IMR-90 (cell line): Measurements from ENCODE around the gene NAPG. TPM values are rescaled to one million over a fixed set of nuclear protein-coding genes. Genes with fewer than 3 reads are reported as not detected.
A peak's percentile ranks its signal among the peaks of the same experiment; 100 is the strongest.

Experiments
- ATAC-seq: fragments of 200-7000 bp; cut with Tn5 transposase; 2 replicates; pipeline ENCODE4 v1.9.1; 2020; ENCODE audit warnings: low read depth, mild to moderate bottlenecking, moderate library complexity
- BruUV-seq: library from RNA; stranded (reverse); fragments of 400-500 nt; replicated peaks from 2 replicates; lab custom pipeline; 2021; lab: Mats Ljungman, UMichigan
- CTCF ChIA-PET: fragments of 300-600 bp; formaldehyde crosslinking; extraction: SDS; loops from one replicate; lab custom pipeline; 2021; ENCODE audit warnings: antibody characterized with exemption; lab: Yijun Ruan, JAX
- POLR2A ChIA-PET: fragments of 300-600 bp; sonication (Branson Sonifier 250); formaldehyde crosslinking; loops from one replicate; lab custom pipeline; 2022; ENCODE audit warnings: antibody characterized with exemption; ENCODE audit not compliant: unreplicated experiment; lab: Charles Lee
- DNase-seq: peaks from one replicate; pipeline ENCODE4 v3.0.0; 2013
- H2AFZ ChIP-seq: replicated peaks from 2 replicates; pipeline ENCODE3; 2013; ENCODE audit warnings: low read length, mild to moderate bottlenecking; ENCODE audit not compliant: poor library complexity
- H2AK5ac ChIP-seq: 2 replicates; pipeline ENCODE4 v1.6.1; 2013; ENCODE audit warnings: low read depth, low read length, inconsistent platforms
- H2AK9ac ChIP-seq: replicated peaks from 2 replicates; pipeline ENCODE3; 2013; ENCODE audit warnings: mild to moderate bottlenecking, low read depth, low read length, moderate library complexity; ENCODE audit not compliant: poor library complexity
- H2BK120ac ChIP-seq: 2 replicates; pipeline ENCODE4 v1.6.1; 2013; ENCODE audit warnings: low read depth, low read length, inconsistent platforms
- H2BK15ac ChIP-seq: 3 replicates; pipeline ENCODE4 v1.6.1; 2013; ENCODE audit warnings: low read depth, low read length, inconsistent platforms
- H2BK20ac ChIP-seq: 2 replicates; pipeline ENCODE4 v1.6.1; 2013; ENCODE audit warnings: low read depth, mild to moderate bottlenecking, inconsistent platforms, low read length, moderate library complexity
- H2BK5ac ChIP-seq: 2 replicates; pipeline ENCODE4 v1.6.1; 2013; ENCODE audit warnings: mild to moderate bottlenecking, low read depth, low read length, inconsistent platforms; ENCODE audit not compliant: poor library complexity, severe bottlenecking
- H3K14ac ChIP-seq: replicated peaks from 2 replicates; pipeline ENCODE4 v1.6.1; 2013; ENCODE audit warnings: low read depth, low read length, inconsistent platforms
- H3K18ac ChIP-seq: 2 replicates; pipeline ENCODE4 v1.6.1; 2013; ENCODE audit warnings: low read depth, low read length, control low read depth
- H3K23ac ChIP-seq: 2 replicates; pipeline ENCODE4 v1.6.1; 2013; ENCODE audit warnings: low read depth, low read length, inconsistent platforms
- H3K27ac ChIP-seq: 2 replicates; pipeline ENCODE4 v1.5.1; 2013; ENCODE audit warnings: mild to moderate bottlenecking, control low read depth, low read length; ENCODE audit not compliant: insufficient read depth
- H3K27me3 ChIP-seq: 2 replicates; pipeline ENCODE4 v1.6.1; 2013; ENCODE audit warnings: low read length; ENCODE audit not compliant: control insufficient read depth, insufficient read depth
- H3K36me3 ChIP-seq: 2 replicates; pipeline ENCODE4 v1.6.1; 2013; ENCODE audit warnings: low read length, mixed read lengths; ENCODE audit not compliant: control insufficient read depth, insufficient read depth
- H3K4ac ChIP-seq: 2 replicates; pipeline ENCODE4 v1.6.1; 2013; ENCODE audit warnings: low read depth, low read length, inconsistent platforms
- H3K4me1 ChIP-seq: 2 replicates; pipeline ENCODE4 v1.6.1; 2013; ENCODE audit warnings: low read length, mixed read lengths; ENCODE audit not compliant: control insufficient read depth, insufficient read depth
- H3K4me2 ChIP-seq: 2 replicates; pipeline ENCODE4 v1.6.1; 2013; ENCODE audit warnings: low read depth, mild to moderate bottlenecking, control low read depth, low read length, moderate library complexity
- H3K4me3 ChIP-seq: 2 replicates; pipeline ENCODE4 v1.5.1; 2013; ENCODE audit warnings: low read depth, mild to moderate bottlenecking, control low read depth, low read length, moderate library complexity; ENCODE audit not compliant: insufficient read depth
- H3K56ac ChIP-seq: 2 replicates; pipeline ENCODE4 v1.6.1; 2013; ENCODE audit warnings: low read length, inconsistent platforms; ENCODE audit not compliant: insufficient read depth; ENCODE audit errors: extremely low read depth
- H3K79me1 ChIP-seq, 2 experiments: 2 replicates each; pipeline ENCODE4 v1.6.1; 2013; ENCODE audit warnings: low read length in 2 of 2, inconsistent platforms in 1 of 2, low read depth in 1 of 2
- H3K9ac ChIP-seq: 2 replicates; pipeline ENCODE4 v1.6.1; 2013; ENCODE audit warnings: low read depth, low read length, control low read depth
- H3K9me1 ChIP-seq: 2 replicates; pipeline ENCODE4 v1.6.1; 2013; ENCODE audit warnings: low read length, inconsistent platforms; ENCODE audit not compliant: insufficient read depth
- H3K9me3 ChIP-seq: 2 replicates; pipeline ENCODE4 v1.6.1; 2013; ENCODE audit warnings: low read length; ENCODE audit not compliant: control insufficient read depth, insufficient read depth
- H4K20me1 ChIP-seq: 2 replicates; pipeline ENCODE4 v1.6.1; 2013; ENCODE audit warnings: low read length, inconsistent platforms; ENCODE audit not compliant: insufficient read depth
- H4K5ac ChIP-seq: 2 replicates; pipeline ENCODE4 v1.6.1; 2013; ENCODE audit warnings: mild to moderate bottlenecking, low read depth, low read length, control low read depth
- H4K8ac ChIP-seq, 2 experiments: 2 replicates each; pipeline ENCODE4 v1.6.1; 2013; ENCODE audit warnings: low read depth in 2 of 2, low read length in 2 of 2, control low read depth in 1 of 2, inconsistent platforms in 1 of 2
- H4K91ac ChIP-seq: 2 replicates; pipeline ENCODE4 v1.6.1; 2013; ENCODE audit warnings: low read depth, low read length, inconsistent platforms; ENCODE audit not compliant: insufficient read depth
- BHLHE40 ChIP-seq: fragments of 150-350 bp; IDR thresholded peaks from 2 replicates; pipeline ENCODE4 v1.6.1; 2016; ENCODE audit warnings: mild to moderate bottlenecking, low read depth, low read length
- CHD1 ChIP-seq: IDR thresholded peaks from 2 replicates; pipeline ENCODE4 v1.6.1; 2012; ENCODE audit warnings: low read depth, low read length, improper control_type of control experiment
- FOS ChIP-seq: fragments of 150-350 bp; IDR thresholded peaks from 2 replicates; pipeline ENCODE4 v1.6.1; 2016; ENCODE audit warnings: low read depth, low read length
- MAFK ChIP-seq: IDR thresholded peaks from 2 replicates; pipeline ENCODE4 v1.6.1; 2012; ENCODE audit warnings: low read depth, low read length, improper control_type of control experiment
- MAZ ChIP-seq: IDR thresholded peaks from 2 replicates; pipeline ENCODE4 v1.6.1; 2012; ENCODE audit warnings: low read depth, mild to moderate bottlenecking, low read length, improper control_type of control experiment, moderate library complexity, borderline replicate concordance
- MXI1 ChIP-seq: IDR thresholded peaks from 2 replicates; pipeline ENCODE4 v1.6.1; 2012; ENCODE audit warnings: low read depth, mild to moderate bottlenecking, low read length, moderate library complexity, borderline replicate concordance
- NFE2L2 ChIP-seq: fragments of 150-350 bp; IDR thresholded peaks from 2 replicates; pipeline ENCODE4 v1.6.1; 2016; ENCODE audit warnings: low read depth, mild to moderate bottlenecking, low read length
- POLR2A ChIP-seq: IDR thresholded peaks from 2 replicates; pipeline ENCODE4 v1.6.1; 2012; ENCODE audit warnings: mild to moderate bottlenecking, low read depth, low read length
- RAD21 ChIP-seq: IDR thresholded peaks from 2 replicates; pipeline ENCODE4 v1.6.1; 2012; ENCODE audit warnings: low read length, improper control_type of control experiment
- RCOR1 ChIP-seq: IDR thresholded peaks from 2 replicates; pipeline ENCODE4 v1.6.1; 2012; ENCODE audit warnings: mild to moderate bottlenecking, low read length, improper control_type of control experiment; ENCODE audit not compliant: insufficient replicate concordance
- RFX5 ChIP-seq: IDR thresholded peaks from 2 replicates; pipeline ENCODE4 v1.8.0; 2012; ENCODE audit warnings: low read depth, mild to moderate bottlenecking, low read length, moderate library complexity
- SMC3 ChIP-seq: fragments of 150-350 bp; IDR thresholded peaks from 2 replicates; pipeline ENCODE4 v1.6.1; 2016; ENCODE audit warnings: low read depth, mild to moderate bottlenecking, antibody characterized with exemption, low read length, moderate library complexity
- WGBS, 2 experiments: methylation state at CpG; one replicate each; pipeline versions ENCODE4 v1.1.5 to v1.1.7; 2013; ENCODE audit warnings: missing lambda C conversion rate in 2 of 2; ENCODE audit not compliant: insufficient read length in 1 of 2; ENCODE audit errors: extremely low coverage in 2 of 2; 5-methylcytosine and 5-hydroxymethylcytosine counted together
- dilution Hi-C: fragments of 300-500 bp; cut with HindIII; formaldehyde crosslinking; loops from one replicate; pipeline ENCODE4 v1.14.3; 2018; ENCODE audit warnings: low sequenced_read_pairs; ENCODE audit not compliant: unreplicated experiment
- in situ Hi-C: fragments of 300-500 bp; cut with MboI; formaldehyde crosslinking; loops from 3 replicates; pipeline ENCODE4 v1.14.3; 2019; ENCODE audit warnings: low sequenced_read_pairs, inconsistent platforms, mixed read lengths
- intact Hi-C: fragments of 100-400 bp; cut with micrococcal nuclease; formaldehyde crosslinking; loops from 2 replicates; pipeline ENCODE4 v1.10.0; 2022
- polyA plus RNA-seq, 3 experiments: library from polyadenylated mRNA; depleted of rRNA; stranded (reverse); fragments of >200 nt; gene quantifications; 2 replicates each; pipeline ENCODE4 v1.2.3, GENCODE V29; 2012; ENCODE audit warnings: low replicate concordance in 1 of 3
- total RNA-seq: library from RNA; depleted of rRNA; stranded (reverse); fragments of >200 nt; gene quantifications from 2 replicates; pipeline ENCODE4 v1.2.3, GENCODE V29; 2012
- TF ChIP-seq, protein P1 (sequence below): conservative IDR thresholded peaks from 2 replicates; pipeline ENCODE4 v1.5.1; 2012; ENCODE audit warnings: mild to moderate bottlenecking, low read depth, low read length, improper control_type of control experiment
- TF ChIP-seq, protein P2 (sequence below): fragments of 150-350 bp; IDR thresholded peaks from 2 replicates; pipeline ENCODE4 v1.6.1; 2017; ENCODE audit warnings: mild to moderate bottlenecking, antibody characterized with exemption, low read length, low read depth
- TF ChIP-seq, protein P3 (sequence below): fragments of 150-350 bp; IDR thresholded peaks from 2 replicates; pipeline ENCODE4 v1.6.1; 2016; ENCODE audit warnings: low read depth, mild to moderate bottlenecking, low read length, moderate library complexity, borderline replicate concordance

NAPG gene
- total and polyA plus RNA-seq, 2 of the 4 experiments (the other 2 are of a cell fraction), result 13.0 to 32.8 TPM

DNA sequence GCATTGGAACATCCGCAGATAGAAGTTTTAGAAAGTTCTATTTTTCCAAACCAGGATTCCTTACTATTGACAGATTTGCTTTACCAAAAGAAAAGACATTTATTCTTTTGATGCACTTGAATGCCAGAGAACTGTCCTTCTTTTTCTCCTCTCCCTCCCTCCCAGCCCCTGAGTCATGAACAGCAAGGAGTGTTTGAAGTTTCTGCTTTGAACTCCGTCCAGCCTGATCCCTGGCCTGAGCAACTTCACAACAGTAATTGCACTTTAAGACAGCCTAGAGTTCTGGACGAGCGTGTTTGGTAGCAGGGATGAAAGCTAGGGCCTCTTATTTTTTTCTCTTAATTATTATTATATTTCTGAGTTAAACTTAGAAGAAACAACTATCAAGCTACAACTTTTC, 37.8 kb upstream of the NAPG start:
- no peaks in the 10 kb centered on the region for H4K20me1 ChIP-seq
- CTCF ChIA-PET, result no interaction called here
- ATAC-seq, result no peak
- peaks cover 6% of the 10 kb centered on the region for H3K27me3 ChIP-seq
- no TSS peak for BruUV-seq
- no peaks in the 10 kb centered on the region for H3K9me1 ChIP-seq
- H2BK5ac ChIP-seq, result no peak overlapping the region
- no peaks in the 10 kb centered on the region for H3K4me1 ChIP-seq
- no peak overlapping the region for H3K23ac ChIP-seq
- no peak overlapping the region for H4K5ac ChIP-seq
- no peaks in the 10 kb centered on the region for H3K9me3 ChIP-seq
- TF ChIP-seq, protein P1, sequence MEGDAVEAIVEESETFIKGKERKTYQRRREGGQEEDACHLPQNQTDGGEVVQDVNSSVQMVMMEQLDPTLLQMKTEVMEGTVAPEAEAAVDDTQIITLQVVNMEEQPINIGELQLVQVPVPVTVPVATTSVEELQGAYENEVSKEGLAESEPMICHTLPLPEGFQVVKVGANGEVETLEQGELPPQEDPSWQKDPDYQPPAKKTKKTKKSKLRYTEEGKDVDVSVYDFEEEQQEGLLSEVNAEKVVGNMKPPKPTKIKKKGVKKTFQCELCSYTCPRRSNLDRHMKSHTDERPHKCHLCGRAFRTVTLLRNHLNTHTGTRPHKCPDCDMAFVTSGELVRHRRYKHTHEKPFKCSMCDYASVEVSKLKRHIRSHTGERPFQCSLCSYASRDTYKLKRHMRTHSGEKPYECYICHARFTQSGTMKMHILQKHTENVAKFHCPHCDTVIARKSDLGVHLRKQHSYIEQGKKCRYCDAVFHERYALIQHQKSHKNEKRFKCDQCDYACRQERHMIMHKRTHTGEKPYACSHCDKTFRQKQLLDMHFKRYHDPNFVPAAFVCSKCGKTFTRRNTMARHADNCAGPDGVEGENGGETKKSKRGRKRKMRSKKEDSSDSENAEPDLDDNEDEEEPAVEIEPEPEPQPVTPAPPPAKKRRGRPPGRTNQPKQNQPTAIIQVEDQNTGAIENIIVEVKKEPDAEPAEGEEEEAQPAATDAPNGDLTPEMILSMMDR, result no peak
- TF ChIP-seq MXI1 (no peak), MAZ (no peak), SMC3 (no peak), RAD21 (no peak), BHLHE40 (no peak), MAFK (no peak), RCOR1 (no peak), CHD1 (no peak), POLR2A (no peak), RFX5 (no peak), NFE2L2 (no peak), FOS (no peak)
- TF ChIP-seq, protein P2, sequence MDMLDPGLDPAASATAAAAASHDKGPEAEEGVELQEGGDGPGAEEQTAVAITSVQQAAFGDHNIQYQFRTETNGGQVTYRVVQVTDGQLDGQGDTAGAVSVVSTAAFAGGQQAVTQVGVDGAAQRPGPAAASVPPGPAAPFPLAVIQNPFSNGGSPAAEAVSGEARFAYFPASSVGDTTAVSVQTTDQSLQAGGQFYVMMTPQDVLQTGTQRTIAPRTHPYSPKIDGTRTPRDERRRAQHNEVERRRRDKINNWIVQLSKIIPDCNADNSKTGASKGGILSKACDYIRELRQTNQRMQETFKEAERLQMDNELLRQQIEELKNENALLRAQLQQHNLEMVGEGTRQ, result no peak
- TF ChIP-seq, protein P3, sequence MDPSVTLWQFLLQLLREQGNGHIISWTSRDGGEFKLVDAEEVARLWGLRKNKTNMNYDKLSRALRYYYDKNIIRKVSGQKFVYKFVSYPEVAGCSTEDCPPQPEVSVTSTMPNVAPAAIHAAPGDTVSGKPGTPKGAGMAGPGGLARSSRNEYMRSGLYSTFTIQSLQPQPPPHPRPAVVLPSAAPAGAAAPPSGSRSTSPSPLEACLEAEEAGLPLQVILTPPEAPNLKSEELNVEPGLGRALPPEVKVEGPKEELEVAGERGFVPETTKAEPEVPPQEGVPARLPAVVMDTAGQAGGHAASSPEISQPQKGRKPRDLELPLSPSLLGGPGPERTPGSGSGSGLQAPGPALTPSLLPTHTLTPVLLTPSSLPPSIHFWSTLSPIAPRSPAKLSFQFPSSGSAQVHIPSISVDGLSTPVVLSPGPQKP, result no peak
- in situ Hi-C loops (no loop called here), intact Hi-C loops (no loop called here), dilution Hi-C loops (no loop called here)
- H3K14ac ChIP-seq, result no peak overlapping the region
- H4K91ac ChIP-seq, result no peak overlapping the region
- H3K4me3 ChIP-seq, result no peak overlapping the region
- H2AFZ ChIP-seq, result no peak overlapping the region
- no peak overlapping the region for H3K27ac ChIP-seq
- H2BK120ac ChIP-seq, result no peak overlapping the region
- peak; percentile 23 for DNase-seq
- no peaks in the 10 kb centered on the region; the same call in 1 of the 2 replicates for H3K36me3 ChIP-seq
- WGBS, 2 experiments, result no CpG with 5 or more reads among the region's 4 CpGs
- no peak overlapping the region for H3K9ac ChIP-seq
- no peak overlapping the region for H3K56ac ChIP-seq
- H4K8ac ChIP-seq, result no peak overlapping the region
- no peak overlapping the region for H2BK20ac ChIP-seq
- H3K79me1 ChIP-seq, result no peaks in the 10 kb centered on the region
- POLR2A ChIA-PET, result no interaction called here
- H3K18ac ChIP-seq, result no peak overlapping the region
- H2BK15ac ChIP-seq, result no peak overlapping the region
- no peak overlapping the region for H3K4ac ChIP-seq
- H2AK9ac ChIP-seq, result no peak overlapping the region
- H2AK5ac ChIP-seq, result no peak overlapping the region
- H3K4me2 ChIP-seq, result no peak overlapping the region
